GM19035 (cell line): Measurements from ENCODE around the gene GSN.
"Not testable (repeated sequence)": the region's sequence is repeated elsewhere in the genome, so short reads cannot be mapped to it uniquely, and the experiment has no call there.

Source experiments
- ATAC-seq: cut with Tn5 transposase; IDR thresholded peaks from one replicate; pipeline ENCODE4 v1.9.1; 2021; ENCODE audit not compliant: unreplicated experiment

GSN gene

GRCh38 chr9:121286688-121286972, 18.7 kb downstream of the GSN start:
- ATAC-seq: no peak

- no peak for ATAC-seq
Observed at GRCh38 chr9:121286973-121287741, 19.2 kb downstream of the GSN start.

DNA sequence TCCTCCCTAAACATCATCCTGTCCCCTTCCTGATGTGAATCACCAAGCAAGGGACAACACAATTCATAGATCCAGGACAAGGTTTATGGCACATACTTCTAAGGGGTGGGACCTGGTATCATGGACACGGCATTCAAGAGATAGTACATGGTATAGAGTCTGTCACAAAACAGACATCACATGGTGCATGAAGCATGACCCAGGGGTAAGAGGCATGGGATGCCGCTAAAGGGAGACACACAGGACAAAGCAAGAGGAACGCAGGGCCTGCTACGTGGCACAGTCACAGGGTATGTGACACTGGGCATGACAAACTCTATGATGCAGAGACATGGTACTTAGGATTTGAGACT, 20.7 kb downstream of the GSN start:
- ATAC-seq: no peak

- no peak for ATAC-seq
Observed at GRCh38 chr9:121289026-121289771, 21.2 kb downstream of the GSN start.

GRCh38 chr9:121289772-121290370, 21.9 kb downstream of the GSN start:
- ATAC-seq: no peak

GRCh38 chr9:121291536-121291935, 23.6 kb downstream of the GSN start:
- ATAC-seq: not testable (repeated sequence)

DNA sequence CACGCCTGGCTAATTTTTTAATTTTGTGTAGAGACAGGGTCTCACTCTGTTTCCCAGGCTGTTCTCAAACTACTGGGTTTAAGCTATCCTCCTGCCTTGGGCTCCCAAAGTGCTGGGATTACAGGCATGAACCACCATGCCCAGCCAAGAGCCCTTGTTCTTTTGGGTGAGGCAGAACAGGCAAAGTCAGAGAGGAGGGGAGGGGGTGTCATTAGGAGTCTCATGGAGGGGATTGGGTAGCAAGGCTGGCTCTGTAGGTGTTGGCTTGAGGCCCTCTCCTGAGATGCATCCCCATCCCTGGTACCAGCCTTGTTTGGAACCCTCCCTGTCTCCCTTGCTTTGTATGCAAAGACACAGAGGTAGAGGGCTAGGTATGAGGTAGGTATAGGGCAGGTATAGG, 24.1 kb downstream of the GSN start:
- ATAC-seq: no peak

GRCh38 chr9:121292801-121293241, 24.9 kb downstream of the GSN start:
- ATAC-seq: no peak

GRCh38 chr9:121294151-121294743, 26.3 kb downstream of the GSN start:
- ATAC-seq: no peak

DNA sequence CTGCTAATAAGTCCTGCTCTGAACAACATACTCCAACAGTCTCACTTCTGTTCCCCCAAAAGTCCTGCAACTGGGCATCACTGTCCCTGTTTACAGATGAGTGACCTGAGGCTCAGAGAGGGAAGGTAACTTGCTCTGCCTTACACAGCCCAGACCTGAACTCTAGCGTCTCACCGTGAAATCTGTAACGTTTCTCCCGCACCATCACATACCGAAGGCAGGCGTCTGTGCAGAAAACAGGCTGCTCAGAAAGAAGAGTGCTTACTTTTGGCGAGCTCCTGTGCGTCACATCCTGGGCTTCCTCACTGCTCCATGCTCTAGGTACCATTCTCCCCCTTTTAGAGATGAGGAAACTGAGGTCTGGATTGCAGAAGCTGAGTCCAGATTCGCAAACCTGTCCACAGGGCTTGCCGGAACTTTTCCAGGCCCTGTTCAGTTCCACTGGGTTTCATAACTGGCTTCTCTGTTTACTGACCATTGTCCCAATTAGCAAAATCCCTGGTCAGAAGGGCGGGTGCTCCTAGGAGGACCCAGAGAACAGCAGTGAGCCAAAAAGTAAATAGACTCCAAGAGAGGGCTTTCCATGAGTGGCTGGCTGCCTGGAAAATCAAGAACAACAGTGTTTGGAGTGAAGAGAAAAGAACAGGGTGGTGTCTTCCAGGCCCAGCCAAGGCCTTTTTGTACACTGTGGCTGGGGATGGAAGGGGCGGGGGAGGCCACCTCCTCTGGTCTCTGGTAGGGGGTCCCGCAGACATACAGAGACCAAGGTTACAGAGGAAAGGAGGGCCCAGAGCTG, 27.1 kb downstream of the GSN start:
- no peak for ATAC-seq

- no peak for ATAC-seq
Observed at GRCh38 chr9:121295662-121296191, 27.8 kb downstream of the GSN start.

- no peak for ATAC-seq
Observed at GRCh38 chr9:121296213-121297127, 28.5 kb downstream of the GSN start.

GRCh38 chr9:121297389-121297788, 29.4 kb downstream of the GSN start:
- no peak for ATAC-seq

DNA sequence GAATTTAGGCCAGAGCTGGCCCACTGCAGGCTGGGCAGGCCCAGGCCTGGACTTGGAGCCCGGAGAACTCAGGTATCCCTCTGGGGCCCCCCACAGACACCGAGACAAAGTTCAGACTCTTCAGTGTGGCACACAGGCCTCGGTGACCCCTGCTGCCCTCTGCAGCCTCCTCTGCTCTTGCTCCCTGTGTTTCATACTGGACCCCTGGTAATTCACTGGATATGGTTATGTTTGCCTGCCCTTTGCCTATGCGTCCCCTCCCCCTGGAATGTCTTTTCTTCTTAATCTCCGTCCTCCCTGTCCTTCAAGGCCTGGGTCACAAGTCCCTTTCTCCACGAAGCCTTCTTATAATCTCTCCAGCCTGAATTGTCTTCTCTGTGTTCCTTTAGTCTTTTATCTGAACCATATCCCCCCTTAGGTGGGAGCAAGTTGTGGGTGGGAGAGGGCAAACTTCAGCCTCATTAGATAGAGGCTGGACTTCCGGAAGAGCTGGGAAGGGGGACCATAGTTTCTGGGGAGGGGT, 30.1 kb downstream of the GSN start:
- no peak for ATAC-seq

- peak; percentile 6 for ATAC-seq
Observed at GRCh38 chr9:121298689-121299466, 30.9 kb downstream of the GSN start.

DNA sequence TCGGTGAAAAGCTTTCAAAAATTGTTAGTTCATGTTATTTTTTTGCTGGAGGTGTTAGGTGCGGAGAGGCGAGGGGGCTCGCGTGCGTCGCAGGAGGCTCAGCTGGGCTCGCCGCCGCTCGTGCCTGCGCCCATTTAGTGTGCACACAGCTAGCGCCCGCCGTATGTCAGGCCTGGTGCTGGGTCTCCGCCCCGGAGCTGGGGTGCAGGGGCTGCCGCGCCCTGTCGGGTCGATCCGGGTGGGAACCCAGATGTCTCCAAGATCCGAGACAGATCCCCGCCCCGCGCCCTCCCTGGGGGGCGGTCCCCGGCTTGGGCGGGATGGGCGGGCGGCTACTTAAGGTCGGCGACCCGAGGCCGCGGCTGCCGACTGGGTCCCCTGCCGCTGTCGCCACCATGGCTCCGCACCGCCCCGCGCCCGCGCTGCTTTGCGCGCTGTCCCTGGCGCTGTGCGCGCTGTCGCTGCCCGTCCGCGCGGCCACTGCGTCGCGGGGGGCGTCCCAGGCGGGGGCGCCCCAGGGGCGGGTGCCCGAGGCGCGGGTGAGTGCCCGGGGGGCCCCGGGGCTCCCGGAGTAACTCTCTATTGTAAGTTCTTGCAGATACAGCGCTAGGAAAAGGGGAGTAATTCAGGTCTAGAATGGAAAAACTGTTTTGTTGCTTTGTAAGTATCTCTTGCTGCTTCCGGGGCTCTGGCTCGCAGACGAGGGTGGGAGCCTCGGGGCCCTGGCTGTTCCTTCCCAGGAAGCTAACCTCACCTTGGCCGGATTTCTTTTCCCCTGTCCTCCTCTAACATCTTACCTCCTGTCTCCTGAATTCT, 31.7 kb downstream of the GSN start:
- ATAC-seq: peak; percentile 54

DNA sequence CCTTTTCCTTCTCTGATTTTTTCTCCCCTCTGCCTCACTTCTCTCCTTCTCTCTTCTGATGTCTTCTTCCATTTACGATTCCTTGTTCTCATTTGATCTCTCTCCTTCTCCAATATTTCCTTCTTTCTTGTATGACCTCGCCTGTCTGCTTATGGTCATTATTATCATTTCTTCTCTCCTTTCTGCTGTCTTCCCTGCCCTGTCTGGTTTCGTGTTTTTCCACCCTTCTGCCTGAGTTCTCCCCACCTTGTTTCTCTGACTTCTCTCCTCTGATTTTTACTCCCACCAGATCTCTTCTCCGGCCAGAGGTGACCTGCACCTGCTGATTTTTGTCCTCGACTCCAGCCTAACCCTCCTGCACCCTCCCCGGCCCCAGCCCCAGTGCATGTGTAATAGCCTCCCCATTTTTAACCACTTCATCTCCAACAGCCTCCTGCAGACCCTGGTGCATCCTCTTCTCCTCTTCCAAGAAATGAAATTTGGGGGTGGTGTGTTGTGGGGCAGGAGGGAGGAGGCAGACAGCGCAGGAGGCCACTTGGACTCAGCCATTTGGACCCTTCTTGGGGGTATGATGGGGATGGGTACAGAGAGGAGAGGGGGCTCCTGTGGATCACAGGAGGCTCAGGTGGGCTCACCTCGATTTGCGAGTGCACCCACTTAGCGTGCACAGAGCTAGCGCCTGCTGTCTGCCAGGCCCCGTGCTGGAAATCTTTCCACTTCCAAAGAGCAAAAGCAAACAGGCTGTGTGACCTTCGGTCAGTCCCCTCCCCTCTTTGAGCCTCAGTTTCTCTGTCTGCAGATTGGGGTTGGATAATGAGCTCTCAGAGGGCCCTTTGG, 32.5 kb downstream of the GSN start:
- ATAC-seq: no peak
